ENCODE results near the gene LOXL3. TPM values are rescaled to one million over a fixed set of nuclear protein-coding genes. Genes with fewer than 3 reads are reported as not detected.

Gene LOXL3
- total and polyA plus RNA-seq, 2 of the 8 experiments (the other 6 are each of a cell fraction or from before 2014, with no cell fraction given): 22.4 to 27.2 TPM

GRCh38 chr2:74577448-74577847 is 23.7 kb upstream of the LOXL3 start (continued):
- TF ChIP-seq CHD7 (IDR thresholded peaks at IDR 0.05; ENCODE audit: insufficient replicate concordance, low read length) (no peak), SIRT6 (IDR thresholded peaks at IDR 0.05; ENCODE audit: low read length) (no peak), RBBP5 (IDR thresholded peaks at IDR 0.05; ENCODE audit: borderline replicate concordance, low read depth, low read length) (no peak), BACH1 (IDR thresholded peaks at IDR 0.05; ENCODE audit: low read length) (no peak), TAF1 (IDR thresholded peaks at IDR 0.05; ENCODE audit: low read depth, low read length) (no peak), SIN3A (conservative IDR thresholded peaks at IDR 0.05 in 1 of 2, IDR thresholded peaks at IDR 0.05 in 1 of 2; ENCODE audit: low read depth in 1 of 2, low read length in 2 of 2) (no peak), TEAD4 (IDR thresholded peaks at IDR 0.05; ENCODE audit: low read depth, low read length) (no peak), TAF7 (optimal IDR thresholded peaks at IDR 0.05; ENCODE audit: borderline replicate concordance, low read depth, low read length) (no peak), TCF12 (IDR thresholded peaks at IDR 0.05; ENCODE audit: low read depth, low read length) (no peak), ATF3 (IDR thresholded peaks at IDR 0.05; ENCODE audit: insufficient read depth, low read depth, low read length) (no peak), HDAC6 (IDR thresholded peaks at IDR 0.05; ENCODE audit: low read depth, low read length) (no peak), SAP30 (IDR thresholded peaks at IDR 0.05; ENCODE audit: insufficient read depth, insufficient replicate concordance, low read length) (no peak)
